PFSK-1 (cell line): ENCODE results near the gene BCL11B.

ENCODE experiments used
- FOXP2 ChIP-seq: optimal IDR thresholded peaks from 2 replicates; pipeline ENCODE3; 2011; ENCODE audit warnings: borderline replicate concordance, control low read depth, inconsistent platforms; ENCODE audit not compliant: insufficient read depth; ENCODE audit errors: extremely low read length, extremely low read depth
- POLR2AphosphoS5 ChIP-seq: IDR thresholded peaks from 2 replicates; pipeline ENCODE4 v1.6.1; 2012; ENCODE audit warnings: low read depth, mild to moderate bottlenecking, control low read depth, low read length, moderate library complexity
- SIN3A ChIP-seq: IDR thresholded peaks from 2 replicates; pipeline ENCODE4 v1.6.1; 2012; ENCODE audit warnings: mild to moderate bottlenecking, low read length, moderate library complexity, borderline replicate concordance; ENCODE audit not compliant: insufficient read depth
- TAF1 ChIP-seq: IDR thresholded peaks from 2 replicates; pipeline ENCODE4 v1.6.1; 2012; ENCODE audit warnings: low read length, control low read depth, borderline replicate concordance; ENCODE audit not compliant: insufficient read depth
- TF ChIP-seq, protein P1 (sequence below), 2 experiments: IDR thresholded peaks; 2 replicates each; pipeline versions ENCODE4 v1.6.1 to v1.8.0; 2011 to 2012; ENCODE audit warnings: low read depth in 2 of 2, low read length in 2 of 2, control low read depth in 1 of 2, inconsistent platforms in 1 of 2, mild to moderate bottlenecking in 1 of 2, moderate library complexity in 1 of 2; ENCODE audit not compliant: insufficient read depth in 1 of 2

BCL11B gene

DNA sequence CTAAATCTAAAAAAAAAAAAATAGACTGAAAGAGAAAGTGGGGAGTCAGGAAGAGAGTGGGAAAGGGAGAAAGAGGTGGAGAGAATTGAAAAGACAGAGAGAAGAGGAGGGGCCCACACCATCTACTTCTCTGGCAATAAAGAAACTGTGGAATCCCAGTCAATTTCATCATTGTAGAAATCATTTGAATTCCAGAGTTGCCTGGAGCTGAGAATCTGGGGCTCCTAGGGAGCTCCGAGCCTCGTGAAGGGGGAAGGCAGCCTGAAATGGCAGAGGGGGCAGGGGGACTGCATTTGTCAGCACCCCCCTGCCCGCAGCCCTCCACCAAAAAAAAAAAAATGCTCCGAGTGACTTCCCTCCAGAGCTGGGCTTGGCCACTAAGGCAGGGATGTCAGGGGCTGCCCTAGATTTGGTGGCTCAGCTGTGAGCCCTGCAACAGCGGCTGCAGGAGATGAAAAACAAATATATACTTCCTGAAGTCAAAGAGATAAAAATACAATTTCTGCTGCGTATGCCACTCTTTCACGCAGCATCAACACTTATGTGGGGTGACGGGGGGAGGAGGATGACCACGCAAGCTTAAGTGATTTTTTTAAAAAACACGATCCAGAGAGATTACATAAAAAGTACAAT, 80.5 kb downstream of the BCL11B start:
- TF ChIP-seq FOXP2 (no peak), TAF1 (no peak), POLR2AphosphoS5 (no peak)
- TF ChIP-seq, protein P1, sequence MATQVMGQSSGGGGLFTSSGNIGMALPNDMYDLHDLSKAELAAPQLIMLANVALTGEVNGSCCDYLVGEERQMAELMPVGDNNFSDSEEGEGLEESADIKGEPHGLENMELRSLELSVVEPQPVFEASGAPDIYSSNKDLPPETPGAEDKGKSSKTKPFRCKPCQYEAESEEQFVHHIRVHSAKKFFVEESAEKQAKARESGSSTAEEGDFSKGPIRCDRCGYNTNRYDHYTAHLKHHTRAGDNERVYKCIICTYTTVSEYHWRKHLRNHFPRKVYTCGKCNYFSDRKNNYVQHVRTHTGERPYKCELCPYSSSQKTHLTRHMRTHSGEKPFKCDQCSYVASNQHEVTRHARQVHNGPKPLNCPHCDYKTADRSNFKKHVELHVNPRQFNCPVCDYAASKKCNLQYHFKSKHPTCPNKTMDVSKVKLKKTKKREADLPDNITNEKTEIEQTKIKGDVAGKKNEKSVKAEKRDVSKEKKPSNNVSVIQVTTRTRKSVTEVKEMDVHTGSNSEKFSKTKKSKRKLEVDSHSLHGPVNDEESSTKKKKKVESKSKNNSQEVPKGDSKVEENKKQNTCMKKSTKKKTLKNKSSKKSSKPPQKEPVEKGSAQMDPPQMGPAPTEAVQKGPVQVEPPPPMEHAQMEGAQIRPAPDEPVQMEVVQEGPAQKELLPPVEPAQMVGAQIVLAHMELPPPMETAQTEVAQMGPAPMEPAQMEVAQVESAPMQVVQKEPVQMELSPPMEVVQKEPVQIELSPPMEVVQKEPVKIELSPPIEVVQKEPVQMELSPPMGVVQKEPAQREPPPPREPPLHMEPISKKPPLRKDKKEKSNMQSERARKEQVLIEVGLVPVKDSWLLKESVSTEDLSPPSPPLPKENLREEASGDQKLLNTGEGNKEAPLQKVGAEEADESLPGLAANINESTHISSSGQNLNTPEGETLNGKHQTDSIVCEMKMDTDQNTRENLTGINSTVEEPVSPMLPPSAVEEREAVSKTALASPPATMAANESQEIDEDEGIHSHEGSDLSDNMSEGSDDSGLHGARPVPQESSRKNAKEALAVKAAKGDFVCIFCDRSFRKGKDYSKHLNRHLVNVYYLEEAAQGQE (IDR thresholded peaks at IDR 0.05; ENCODE audit: insufficient read depth in 1 of 2, low read depth in 2 of 2, low read length in 2 of 2) = no peak

DNA sequence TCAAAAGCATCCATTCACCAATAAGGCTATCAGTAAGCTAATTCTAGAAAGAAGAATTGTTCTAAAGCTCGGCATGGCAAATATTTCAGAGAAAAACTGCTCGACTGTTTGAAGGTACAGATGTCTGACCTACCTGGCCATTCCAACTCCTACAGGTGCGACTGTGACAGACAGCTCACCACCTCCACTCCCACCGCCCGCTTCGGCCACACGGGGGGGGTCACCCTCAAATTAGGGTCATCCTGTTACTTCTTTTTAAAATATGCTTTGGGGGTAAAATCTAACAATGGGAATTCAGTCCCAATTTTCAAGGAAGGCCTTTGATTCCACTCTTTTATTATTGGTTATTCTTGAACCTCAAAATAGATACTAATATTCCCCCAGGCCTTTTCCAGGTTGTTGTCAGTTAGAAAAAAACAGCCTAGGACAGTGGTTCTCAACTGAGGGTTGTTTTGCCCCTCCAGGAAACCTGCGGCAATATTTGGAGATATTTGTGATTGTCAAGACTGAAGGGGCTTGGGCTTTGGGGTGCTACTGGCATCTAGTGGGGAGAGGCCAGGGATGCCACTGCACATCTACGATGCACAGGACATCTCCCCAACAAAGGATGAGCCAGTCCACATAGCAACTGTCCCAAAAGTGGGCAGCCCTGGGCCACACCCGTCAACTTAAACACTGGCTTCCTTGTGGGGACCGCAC, 81.2 kb downstream of the BCL11B start:
- TF ChIP-seq, protein P1 (IDR thresholded peaks at IDR 0.05; ENCODE audit: insufficient read depth in 1 of 2, low read depth in 2 of 2, low read length in 2 of 2) = no peak
- TF ChIP-seq TAF1 = no peak
- no peak for TF ChIP-seq POLR2AphosphoS5
- TF ChIP-seq FOXP2 = no peak
- no peak for TF ChIP-seq SIN3A

DNA sequence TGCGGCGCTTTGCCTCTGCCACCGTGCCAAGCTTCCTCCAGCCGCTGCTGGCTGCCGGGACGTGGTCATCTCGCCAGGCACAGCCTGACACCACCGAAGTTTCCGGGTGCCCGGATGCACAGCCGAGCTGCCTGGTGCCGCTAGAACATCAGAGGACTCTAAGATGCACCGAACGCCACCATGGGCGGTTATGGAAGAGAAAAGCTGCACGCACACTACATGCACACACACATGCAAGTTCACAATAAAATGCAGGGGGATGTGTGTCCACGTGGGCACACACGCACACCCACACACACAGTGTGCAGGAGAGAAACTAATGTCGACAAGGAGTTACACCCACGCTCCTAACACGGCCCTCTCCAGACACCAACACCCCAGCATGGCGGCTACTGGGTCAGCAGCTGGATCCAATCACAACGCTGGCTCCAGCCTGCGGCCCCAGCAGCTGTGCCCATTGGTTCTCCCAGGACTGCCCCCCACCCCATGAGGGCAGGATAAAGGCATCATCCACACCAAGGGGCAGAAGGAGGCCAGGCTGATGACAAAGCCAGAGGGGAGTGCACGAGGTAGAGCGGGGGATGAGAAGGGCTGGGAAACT, 82.7 kb downstream of the BCL11B start:
- TF ChIP-seq FOXP2 (no peak), TAF1 (no peak), POLR2AphosphoS5 (no peak), SIN3A (no peak)
- TF ChIP-seq, protein P1 (IDR thresholded peaks at IDR 0.05; ENCODE audit: insufficient read depth in 1 of 2, low read depth in 2 of 2, low read length in 2 of 2) = no peak

DNA sequence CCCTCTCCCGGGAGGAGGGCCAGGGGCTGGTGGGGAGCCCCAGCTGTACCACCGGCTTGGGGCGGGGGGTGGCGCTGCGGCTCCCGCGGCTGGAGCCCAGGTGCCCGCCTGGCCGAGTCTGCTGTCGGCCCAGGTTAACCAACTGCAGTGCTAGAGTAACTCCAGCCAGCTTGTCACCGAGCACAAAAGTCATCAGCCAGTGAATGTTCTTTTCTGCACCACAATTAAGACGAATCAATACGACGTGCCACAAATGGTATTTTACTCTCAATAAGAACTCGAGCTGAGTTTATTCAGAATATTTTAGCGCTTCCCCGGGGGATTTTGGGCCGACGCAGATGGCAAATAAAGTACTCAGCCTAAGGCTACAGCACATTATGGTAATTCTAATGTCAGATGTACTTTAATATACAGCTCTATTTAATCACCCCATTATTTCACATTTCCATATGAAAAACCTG, 83.2 kb downstream of the BCL11B start:
- TF ChIP-seq TAF1 (no peak), POLR2AphosphoS5 (no peak), SIN3A (no peak), FOXP2 (no peak)
- TF ChIP-seq, protein P1 (IDR thresholded peaks at IDR 0.05; ENCODE audit: insufficient read depth in 1 of 2, low read depth in 2 of 2, low read length in 2 of 2) = no peak

DNA sequence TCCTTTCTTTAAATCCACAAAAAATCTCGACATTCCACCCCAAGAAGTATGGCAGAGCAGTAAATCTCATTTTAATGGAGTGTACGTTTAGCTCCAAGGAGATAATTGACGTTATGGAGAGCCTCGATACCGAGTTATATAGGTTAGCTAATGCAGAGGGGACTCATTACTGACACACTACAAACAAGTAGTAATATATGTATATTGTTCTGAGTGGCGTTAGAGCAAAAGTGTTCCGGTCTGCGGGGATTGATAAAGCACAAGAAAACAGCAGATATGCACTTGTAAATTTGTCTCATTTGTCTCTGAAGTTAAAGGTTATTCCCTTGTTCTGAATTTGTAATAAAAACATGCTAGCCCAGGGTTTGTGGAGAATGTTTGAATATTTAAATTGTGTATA, 84.1 kb downstream of the BCL11B start:
- TF ChIP-seq, protein P1 (IDR thresholded peaks at IDR 0.05; ENCODE audit: insufficient read depth in 1 of 2, low read depth in 2 of 2, low read length in 2 of 2) = no peak
- TF ChIP-seq TAF1 (no peak), POLR2AphosphoS5 (no peak), FOXP2 (no peak), SIN3A (no peak)
